GM21360 (cell line): ENCODE data around the gene CPNE1.

Source experiments
- ATAC-seq: cut with Tn5 transposase; IDR thresholded peaks from one replicate; pipeline ENCODE4 v1.9.1; 2021; ENCODE audit warnings: mild to moderate bottlenecking, moderate library complexity; ENCODE audit not compliant: unreplicated experiment

CPNE1 gene

DNA sequence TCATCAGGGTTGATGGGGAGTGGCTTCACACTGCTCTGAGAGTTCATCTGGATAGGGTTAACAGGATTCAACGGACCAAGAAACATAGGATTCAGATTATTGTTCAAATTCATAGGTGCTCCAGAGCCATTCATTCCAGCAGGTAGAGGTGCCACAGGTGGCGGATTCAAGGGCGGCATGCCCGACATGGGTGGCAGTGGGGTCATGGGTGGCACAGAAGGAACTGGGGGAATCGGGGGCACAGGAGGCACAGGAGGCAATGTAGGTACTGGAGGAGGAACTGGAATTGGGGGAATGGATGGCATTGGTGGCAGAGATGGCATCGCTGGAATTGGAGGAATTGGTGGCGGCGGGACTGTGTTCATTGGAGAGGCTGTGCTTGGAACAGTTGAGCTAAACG, 10.3 kb downstream of the CPNE1 start:
- no peak for ATAC-seq

DNA sequence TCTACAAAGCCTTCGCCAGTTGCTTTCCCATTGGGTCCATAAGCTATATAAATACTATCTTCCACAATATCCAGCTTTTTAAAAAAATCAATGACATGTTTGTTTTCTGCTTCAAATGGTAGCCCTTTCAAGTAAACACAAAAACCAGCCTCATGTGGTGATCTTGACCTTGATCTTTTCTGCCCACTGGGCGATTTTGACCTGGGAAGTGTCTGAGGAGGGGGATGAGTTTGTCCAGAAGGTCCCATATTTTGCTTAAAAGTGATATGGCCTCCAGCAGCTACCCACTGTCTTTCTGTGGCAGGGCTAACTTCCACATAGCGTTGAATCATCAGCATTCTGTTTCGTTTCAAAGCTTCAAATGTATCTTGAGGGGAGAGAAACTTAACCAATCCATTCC, 10.8 kb downstream of the CPNE1 start:
- ATAC-seq, result no peak

DNA sequence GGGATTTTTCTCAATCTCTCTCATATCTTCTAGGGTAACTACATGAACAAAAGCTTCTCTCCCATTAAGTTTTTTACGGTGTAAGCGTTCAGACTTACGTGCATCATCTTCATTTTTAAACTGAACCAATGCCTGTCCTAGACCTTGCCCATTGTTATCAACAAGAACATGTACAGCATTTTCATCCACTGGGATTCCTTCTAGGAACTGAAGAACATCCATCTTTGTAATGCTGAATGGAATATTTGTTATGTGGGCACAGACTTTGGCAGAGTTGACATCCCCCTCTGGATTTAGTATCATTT, 11.3 kb downstream of the CPNE1 start:
- ATAC-seq, result no peak

DNA sequence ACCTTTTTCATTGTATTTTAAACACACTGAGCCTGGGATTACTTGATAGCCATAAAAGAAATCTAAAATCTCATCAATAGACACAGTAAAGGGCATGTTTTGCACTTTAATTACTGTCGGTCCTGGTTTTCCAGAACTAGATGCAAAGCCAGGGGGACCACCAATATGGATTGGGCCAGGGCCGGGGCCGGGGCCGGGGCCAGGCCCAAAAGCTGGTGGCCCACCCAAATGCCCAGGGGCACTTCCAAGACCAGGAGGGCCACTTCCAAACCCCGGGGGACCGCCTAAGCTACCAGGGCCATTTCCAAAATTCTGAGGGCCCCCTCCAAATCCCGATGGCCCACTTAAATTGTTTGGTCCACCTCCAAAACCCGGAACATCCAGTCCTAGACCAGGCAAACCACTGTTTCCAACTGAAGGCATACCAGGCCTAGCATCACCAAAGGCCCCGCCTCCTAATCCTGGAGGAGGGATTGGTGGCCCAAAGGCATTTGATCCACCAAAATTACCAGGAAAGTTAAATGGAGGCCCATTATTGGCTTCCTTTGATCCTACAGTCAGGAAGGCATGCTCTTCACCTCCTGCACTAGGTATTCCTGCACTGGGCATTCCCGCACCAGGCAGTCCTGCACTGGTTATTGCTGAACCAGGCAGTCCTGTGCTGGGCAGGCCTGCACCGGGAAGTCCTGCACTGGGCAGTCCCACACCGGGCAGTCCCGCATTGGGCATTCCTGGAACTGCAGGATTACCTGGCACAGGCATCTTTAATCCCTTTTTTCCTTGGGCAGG, 11.9 kb downstream of the CPNE1 start:
- ATAC-seq, result no peak

DNA sequence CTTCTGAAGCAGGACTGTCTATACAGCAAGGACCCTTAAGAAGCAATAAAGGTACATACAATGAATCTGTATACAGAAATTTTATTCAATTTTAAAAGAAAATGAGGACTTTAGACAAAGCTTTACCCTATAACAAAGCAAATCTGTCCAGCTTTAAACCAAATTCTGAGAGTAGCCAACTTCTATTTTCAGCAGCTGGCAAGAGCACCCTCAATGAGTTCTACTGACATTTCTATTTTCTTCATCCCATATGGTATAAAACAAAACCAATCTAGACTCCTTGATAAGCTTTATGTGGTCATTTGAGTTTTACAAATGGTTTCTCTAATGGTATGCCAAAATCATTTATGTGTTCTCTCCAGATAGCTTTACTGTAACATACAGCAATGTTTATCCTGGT, 12.7 kb downstream of the CPNE1 start:
- ATAC-seq, result no peak

DNA sequence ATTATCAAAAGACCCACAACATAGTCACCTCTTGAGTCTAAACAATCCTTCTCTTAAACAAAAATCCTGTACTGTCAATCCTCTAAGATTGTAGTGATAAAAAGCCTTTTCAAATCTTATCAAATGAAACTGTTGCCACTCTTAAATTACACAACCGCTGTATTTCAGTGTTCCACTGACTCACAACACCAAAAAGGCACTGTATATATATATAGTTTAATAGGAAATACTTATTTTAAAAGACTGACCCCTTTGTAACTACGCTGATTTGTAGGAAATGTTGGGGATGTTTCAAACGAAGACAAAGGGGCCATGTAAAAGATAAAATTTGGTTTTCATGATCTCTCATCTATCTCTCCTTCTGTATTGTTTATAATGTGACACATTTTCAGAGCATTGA, 14.1 kb downstream of the CPNE1 start:
- no peak for ATAC-seq

DNA sequence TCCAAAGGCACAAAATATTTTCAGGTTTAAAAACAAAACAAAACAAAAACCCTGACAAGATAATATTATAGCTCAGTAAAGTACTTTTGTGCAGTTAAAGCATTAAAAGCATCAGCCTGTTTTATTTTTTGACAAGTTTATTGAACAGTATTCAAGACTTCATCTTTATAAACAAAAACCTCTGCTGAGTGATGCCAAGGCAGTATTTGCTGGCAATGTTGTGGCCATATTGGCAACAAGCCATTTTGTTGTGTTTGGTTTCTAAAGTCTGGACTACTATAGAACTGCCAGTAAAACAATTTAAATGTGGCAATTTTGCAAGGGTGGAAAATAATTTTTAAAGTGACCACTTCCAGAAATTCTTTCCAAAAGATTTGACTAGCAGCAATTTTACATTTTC, 15.9 kb downstream of the CPNE1 start:
- ATAC-seq, result no peak

DNA sequence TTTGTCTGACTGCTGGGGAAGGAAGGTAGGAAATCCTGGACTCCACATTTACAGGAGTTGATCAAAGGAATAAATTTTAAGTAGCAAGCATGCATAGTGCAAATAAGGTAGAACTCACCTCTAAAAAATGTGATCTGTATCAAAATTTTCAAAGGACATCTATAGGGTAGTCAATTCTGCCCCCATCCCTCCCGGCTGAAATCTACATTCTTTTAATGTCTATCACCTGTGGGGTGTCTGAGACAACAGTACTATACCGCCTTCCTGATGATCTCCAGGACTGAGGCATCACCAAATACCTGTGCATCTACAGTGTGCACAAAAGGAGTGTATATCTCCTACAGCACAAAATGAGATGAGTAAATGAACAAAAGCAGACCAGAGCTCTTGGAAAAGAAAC, 19.9 kb downstream of the CPNE1 start:
- ATAC-seq, result no peak

DNA sequence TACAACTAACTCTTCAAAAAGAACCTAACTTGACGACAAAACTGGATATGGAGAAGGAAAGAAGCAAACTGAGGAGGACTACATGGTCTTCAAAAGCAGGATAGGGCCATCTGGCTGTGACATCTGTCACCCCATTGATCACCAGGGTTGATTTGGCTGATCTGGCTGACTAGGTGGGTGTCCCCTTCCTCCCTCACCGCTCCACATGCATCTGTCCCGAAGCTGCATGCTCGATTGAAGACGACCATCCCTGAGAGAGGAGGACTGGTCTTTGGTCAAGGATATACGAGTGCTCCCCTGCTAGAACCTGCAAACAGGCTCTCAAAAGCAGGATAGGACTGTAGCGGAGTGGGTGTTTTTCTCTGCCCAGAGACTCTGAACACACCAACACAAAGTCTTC, 21.7 kb downstream of the CPNE1 start:
- no peak for ATAC-seq

DNA sequence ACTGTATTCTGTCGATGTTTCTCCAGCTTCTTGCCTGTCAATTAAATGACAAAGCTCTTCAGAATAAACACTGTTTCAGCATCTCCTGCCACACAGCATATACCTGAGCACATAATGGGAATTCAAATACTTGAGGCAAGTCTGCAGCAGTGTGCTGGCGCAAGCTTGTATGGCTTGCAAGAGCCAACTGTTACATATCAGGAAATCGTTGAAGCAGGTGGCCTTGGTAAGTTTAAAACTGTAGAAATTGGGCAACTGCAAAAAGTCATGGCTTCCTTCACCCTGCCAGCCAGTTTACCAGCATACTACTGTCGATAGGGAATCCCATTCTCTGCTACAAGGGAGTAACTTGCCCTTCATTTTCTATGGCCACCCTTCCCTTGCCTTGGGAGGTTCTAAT, 23.0 kb downstream of the CPNE1 start:
- ATAC-seq, result no peak

DNA sequence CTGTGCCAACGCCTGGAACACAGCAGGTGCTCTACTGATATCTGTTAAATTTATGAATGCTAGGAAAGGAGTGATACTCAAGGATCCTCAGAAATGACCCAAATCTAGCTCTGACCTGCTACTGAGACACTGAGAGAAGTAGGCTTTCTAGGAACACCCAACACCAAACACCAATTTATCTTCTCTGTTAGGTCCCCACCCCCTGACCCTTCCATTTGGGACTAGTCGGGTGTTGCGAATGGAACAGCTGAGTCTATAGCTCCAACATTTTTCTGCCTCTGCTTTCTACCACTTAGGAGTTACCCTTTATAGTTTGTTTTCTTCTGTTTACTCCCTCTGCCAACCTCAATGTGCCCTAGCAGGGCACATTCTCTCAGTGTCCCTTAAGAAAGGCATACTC, 24.0 kb downstream of the CPNE1 start:
- ATAC-seq, result no peak

DNA sequence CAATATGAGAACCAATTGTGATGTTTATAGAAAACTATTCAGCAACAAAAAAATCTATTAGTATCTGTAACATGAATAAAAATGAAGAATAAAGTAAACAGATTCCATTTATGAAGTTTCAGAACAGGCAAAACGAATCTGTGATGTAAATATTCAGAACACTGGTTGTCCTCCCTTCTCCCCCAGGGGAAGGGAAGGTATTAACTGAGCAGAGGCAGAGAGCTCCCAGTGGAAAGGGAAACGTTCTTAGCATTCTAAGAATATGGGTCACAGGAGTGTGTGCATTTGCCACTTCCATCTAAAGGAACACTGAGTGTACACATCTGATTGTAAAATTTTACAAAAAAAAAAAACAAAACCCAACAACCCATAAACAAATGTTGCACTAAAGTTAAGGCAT, 25.9 kb downstream of the CPNE1 start:
- ATAC-seq, result no peak

DNA sequence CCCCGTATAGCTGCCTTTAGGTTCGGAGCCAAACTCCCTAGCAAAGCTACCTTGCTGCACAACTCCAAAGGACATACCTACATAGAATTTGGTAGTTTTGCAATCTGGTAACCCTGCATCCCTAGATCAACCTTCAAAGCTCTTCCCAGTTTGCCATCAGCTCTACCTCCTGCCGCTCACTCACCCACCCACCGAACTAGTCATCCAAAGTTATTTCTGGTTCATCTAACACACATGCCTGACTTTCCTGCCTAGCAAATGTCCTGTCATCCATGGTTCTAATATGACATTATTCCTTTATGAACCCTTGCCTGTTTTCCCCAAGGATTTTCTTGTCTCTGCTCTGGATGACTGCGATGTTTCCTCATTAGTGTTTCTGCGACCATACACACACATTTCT, 27.4 kb downstream of the CPNE1 start:
- ATAC-seq, result no peak

DNA sequence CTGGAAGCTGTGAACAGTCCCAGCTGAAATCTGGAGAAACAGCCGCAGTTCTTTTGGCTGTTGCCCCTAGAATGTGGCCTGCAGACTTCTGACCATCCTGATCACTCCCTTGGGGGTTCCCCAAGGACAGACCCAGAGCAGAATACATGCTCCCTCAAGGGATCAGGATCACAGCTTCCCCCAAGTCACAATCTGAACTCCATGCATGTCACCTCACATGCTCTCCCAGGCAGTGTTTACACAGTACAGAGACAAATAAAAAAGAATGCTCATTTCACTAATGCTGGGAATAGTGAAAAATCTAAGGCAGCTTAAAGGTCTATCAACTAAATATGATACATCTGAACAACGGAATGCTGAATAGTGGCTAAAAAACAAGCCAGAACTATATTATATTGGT, 28.6 kb downstream of the CPNE1 start:
- no peak for ATAC-seq

DNA sequence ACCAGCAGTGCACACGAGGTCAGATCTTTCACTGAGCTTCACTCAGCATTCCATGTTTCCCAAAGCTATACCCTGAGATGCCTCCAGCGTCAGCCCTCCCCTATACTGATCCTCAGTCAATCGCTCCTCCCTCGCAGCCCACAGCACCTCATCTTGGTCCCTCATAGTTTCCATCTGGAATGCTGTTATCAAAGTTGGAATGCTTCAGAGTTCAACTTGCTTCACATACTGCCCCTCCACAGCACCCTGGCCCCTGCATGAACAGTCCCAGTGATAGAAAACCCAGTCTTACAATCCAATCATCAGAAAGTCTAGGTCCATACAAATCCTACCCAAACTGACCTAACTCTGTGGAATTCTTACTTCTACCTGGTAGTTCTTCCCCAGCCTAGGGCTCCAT, 29.0 kb downstream of the CPNE1 start:
- ATAC-seq, result no peak

DNA sequence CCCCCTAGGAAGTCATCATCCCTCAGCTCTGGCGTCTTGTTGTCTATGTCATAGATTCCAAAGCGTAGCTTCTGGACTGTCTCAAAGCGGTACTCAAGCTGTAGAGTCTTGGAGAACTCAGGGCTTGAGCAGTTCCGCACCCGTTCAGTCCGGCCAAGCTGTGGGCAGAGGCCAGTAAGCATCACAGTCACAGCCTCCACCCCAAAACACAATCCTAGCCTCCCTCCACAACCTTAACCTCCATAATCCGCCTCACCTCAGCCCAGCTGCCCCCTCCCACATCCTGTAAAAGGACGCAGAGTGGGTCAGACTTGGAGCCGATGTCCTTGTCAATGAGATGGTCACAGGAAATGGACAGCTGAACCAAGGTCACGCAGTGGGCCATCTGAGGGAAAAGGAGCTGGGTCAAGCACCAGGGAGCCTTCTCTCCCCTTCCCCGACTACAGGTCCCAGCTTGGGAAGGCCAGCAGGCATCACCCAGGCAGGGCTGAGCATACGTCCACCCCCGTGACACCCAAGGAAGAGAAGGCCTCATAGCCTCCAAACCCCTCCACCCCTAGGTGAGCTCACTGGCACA, 32.1 kb downstream of the CPNE1 start:
- ATAC-seq, result no peak

DNA sequence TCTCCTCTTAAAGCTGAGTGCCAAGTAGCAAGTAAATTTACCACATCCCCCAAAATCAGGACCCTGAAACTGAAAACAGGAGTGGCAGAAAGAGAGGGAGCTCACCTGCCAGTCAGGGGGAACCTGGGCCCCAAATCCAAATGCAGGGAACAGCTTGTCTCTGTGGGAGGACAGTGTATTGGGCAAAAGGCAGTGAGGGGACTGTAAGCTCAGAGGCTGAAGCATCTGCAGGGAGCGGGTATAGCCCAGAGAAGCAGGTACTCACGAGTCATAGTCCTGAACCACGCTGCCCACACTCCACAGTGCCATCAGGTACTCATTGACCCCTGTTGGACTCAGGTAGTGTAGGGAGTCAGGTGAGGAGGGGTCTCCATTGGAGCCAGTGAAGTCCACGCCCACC, 34.1 kb downstream of the CPNE1 start:
- ATAC-seq, result no peak

DNA sequence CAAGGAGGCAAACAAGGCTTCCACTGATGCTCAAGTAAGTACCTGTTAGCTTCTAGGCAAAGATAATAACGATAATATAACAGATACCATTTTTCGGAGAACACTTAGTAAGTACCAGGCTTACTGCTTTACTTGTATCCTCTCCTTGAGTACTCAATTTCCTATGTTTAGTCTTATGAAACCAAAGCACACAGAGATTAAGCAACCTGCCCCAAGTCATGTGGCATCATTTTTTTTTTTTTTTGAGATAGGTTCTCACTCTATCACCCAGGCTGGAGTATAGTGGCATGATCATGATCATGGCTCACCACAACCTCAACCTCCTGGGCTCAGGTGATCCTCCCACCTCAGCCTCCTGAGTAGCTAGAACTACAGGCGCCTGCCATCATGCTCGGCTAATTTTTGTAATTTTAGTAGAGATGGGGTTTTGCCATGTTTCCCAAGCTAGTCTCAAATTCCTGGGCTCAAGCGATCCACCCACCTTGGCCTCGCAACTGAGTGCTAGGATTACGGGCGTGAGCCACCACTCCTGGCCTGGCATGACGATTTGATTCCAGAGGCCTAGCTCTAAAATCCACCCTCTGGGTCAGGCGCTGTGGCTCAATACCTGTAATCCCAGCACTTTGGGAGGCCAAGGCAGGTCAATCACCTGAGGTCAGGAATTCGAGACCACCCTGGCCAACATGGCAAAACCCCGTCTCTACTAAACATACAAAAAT, 35.1 kb downstream of the CPNE1 start:
- no peak for ATAC-seq

DNA sequence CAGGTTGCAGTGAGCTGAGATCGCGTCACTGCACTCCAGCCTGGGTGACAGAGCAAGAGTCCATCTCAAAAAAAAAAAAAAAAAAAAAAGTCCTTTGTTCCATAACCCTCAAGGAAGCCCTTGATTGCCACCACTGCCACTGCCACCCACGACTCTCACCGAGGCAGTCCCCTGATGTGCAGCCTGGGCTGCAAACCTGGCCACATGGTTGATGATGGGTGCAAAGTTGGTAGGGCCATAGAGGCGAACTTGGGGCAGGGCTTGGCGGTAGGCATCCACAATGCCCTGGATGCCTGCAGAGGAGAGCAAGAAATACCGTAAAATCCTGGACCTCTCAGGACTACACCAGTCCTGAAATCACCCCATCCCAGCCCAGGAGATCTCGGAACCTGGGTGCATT, 37.6 kb downstream of the CPNE1 start:
- ATAC-seq, result no peak

DNA sequence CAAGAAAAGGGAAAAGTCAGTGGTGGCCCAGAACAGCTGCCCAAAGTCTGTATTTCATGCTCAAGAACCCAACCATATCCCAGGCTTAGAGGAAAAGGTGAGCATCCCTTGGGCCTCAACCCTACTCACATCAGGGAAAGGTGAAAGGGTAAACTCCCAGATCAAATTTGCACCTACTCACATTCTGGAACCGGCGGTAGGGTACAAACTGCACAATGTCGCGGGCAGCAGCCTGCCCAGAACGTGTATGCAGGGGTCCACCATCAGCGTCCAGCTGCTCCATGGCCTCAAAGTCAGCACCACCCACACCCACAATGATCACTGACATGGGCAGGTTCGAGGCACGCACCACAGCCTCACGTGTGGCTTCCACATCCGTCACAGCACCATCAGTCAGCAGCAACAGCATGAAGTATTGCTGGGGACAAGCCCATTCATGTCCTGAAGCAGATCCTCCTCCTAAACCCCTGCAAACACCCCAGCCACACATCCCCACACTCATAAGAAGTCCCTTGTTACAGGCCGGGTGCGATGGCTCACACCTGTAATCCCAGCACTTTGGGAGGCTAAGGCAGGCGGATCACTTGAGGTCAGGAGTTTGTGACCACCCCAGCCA, 38.2 kb downstream of the CPNE1 start:
- no peak for ATAC-seq

DNA sequence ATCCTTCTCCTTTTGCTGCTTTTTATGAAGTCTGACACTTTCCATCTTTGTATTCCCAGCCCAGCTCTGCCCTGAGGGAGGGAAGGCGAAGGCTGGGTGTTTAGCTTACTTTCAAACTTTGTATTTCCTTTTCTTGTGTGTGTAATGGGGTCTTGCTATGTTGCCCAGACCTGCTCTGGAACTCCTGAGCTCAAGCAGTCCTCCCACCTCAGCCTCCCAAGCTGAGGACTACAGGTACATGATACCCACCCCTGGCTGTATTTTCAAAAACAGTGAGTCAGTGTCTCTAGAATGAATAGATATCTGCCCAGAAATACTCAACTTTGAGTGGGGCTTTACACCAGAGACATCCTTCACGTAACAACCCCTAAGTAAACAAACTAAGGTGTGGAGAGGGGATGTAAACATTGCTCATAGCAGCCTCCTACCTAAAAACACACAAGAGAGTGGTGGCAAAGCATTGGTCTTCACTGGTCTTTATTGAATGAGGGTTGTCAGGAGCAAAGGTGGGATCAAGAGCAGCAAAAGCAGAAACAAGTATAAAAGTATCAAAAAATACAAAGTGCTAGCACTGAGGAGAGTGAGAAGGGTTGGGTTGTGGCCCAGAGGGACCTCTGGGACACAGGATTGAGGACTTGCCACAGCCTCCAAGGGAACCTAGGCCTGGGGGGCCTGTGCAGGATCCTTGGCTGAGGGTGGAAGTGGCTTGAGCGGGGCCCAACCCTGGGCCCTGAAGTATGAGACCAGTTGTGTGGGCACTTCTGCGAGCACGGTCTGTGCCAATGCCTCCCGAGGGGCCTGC, 38.9 kb downstream of the CPNE1 start:
- no peak for ATAC-seq
